ENCODE results near the gene GLIS1. TPM values are rescaled to one million over a fixed set of nuclear protein-coding genes. Genes with fewer than 3 reads are reported as not detected.
A peak's percentile ranks its signal among the peaks of the same experiment; 100 is the strongest.

GLIS1 gene
- total RNA-seq, 1 experiment from 2014 or later = not detected

DNA sequence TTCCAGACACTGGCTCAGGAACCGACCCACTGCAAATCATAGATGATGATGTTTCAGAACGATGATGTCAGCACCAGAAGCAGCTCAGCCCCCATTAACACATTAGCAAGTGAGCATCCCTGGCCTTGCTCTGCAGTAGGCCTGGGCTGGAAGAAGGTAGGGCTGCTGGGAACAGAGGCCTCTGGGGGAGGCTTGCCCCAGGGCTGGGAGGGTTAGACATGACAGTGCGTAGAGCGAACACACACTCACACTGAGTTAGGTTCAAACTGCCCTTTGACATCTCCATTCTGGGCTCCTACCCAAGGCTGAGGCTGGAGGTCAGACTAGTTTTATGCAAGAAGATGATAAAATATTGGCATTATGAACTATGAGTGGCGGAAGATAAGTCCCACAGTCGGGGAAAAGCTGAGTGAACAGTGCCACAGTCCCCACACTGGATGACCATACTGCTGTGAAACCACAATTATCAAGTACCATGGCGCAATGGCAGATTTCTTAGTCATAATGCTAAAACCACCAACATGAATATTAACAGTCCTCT, 188.7 kb downstream of the GLIS1 start:
- DNase-seq (ENCODE audit: low spot score) = no peak

DNA sequence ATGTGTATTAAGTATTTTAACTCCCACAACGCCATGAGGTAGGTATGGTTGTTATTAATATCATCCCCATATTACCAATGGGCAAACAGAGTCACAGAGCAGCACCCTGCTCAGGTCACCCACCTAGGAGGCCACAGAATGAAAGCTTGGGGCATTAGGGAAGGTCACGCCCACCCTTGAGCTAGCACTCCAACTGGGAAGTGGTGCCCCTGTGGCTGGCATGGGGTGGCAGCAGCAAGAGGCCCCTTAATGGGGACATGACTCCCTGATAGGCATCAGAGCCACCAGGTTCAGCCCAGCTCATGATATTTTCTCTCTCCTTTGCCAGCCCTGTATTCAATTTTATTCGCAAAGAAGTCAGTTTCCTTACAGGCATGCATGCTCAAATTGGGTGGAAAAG, 189.2 kb downstream of the GLIS1 start:
- DNase-seq (ENCODE audit: low spot score) = no peak

DNA sequence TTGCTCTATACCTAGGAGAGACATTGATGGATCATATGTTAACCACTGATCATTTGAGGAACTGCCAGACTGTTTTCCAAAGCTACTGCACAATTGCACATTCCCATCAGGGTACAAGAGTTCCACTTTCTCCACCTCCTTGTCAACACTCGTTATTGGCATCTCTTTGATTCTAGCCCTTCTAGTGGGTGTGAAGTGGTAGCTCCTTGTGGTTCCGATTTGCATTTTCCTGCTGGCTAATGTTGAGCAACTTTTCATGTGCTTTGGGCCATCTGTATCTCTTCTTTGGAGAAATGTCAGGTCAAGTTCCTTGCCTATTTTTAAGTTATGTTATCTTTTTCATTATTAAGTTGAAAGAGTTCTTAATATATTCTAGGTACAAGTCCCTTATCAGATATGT, 189.7 kb downstream of the GLIS1 start:
- no peak for DNase-seq (ENCODE audit: low spot score)

- DNase-seq (ENCODE audit: low spot score) = no peak
These were observed 190.9 kb downstream of the GLIS1 start for GRCh38 chr1:53548031-53548491.

GRCh38 chr1:53547231-53547790, 191.7 kb downstream of the GLIS1 start:
- no peak for DNase-seq (ENCODE audit: low spot score)

DNA sequence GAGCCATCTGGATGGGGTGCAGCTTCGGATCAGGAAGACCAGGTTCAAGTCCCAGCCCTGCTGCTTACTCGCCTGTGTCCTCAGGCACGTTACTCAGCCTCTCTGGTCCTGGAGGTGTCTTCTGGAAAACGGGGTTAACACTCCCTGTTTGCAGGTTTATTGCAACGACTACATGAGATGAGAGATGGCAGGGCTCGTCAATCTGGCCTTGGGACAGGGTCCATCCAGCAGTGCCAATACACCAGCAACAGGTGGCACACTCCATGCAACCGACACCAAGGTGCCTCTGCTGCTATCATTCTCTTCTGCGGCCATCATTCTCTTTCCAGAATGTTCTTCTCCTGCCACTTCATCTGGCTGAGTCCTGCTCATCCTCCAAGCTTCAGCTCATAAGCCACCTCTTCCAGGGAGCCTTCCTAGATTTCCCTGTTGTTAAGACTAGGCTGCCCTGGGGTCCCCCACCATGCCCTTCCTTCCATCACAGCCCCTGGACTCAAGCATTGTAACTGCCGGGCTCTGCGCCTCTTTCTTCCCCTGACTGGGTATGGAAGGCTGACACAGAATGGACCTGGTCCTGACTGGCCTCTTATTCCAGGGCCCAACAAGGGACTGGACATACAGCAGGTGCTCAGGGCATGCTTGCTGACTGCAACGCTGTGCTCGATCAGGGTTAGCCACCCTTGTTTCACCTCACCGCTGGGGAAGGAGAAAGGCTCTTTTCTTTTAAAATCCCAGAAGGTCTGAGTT, 192.4 kb downstream of the GLIS1 start:
- no peak for DNase-seq (ENCODE audit: low spot score)

GRCh38 chr1:53545663-53546408, 193.1 kb downstream of the GLIS1 start:
- no peak for DNase-seq (ENCODE audit: low spot score)

- DNase-seq (ENCODE audit: low spot score) = no peak
These were observed 194.0 kb downstream of the GLIS1 start for GRCh38 chr1:53544728-53545515.

- no peak for DNase-seq (ENCODE audit: low spot score)
These were observed 194.9 kb downstream of the GLIS1 start for GRCh38 chr1:53543778-53544695.

DNA sequence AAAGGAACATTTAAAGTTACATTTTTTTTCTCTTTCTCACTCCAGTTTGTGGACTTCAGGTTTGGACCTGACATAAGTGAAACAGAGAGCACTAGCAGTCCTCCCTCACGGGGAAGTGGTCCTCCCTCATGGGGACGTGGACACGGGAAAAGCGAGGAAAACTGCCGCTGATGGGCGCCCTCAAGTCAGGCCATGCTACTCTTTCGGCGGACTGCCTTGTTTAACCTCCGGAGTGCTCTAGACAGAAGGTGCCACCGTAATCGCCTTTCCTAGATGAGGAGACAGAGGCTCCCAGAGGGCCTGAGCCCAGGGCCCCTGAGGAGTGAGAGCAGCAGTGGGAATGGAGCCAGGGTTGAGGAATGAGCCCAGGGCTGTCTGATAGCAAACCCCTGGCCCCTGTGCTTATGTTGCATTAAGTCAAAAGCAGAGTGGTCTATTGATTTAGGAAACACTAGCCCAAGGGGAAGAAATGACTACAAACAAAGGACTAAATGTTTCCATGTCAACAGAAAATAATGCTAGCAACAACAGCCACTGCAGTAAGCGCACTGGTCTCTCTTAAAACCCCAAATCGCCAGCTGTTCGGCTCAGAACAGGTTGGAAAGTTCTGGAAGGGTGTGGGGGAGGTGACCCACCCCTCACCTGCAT, 195.7 kb downstream of the GLIS1 start:
- DNase-seq (ENCODE audit: low spot score) = no peak

GRCh38 chr1:53542551-53542950, 196.4 kb downstream of the GLIS1 start:
- DNase-seq (ENCODE audit: low spot score) = no peak

DNA sequence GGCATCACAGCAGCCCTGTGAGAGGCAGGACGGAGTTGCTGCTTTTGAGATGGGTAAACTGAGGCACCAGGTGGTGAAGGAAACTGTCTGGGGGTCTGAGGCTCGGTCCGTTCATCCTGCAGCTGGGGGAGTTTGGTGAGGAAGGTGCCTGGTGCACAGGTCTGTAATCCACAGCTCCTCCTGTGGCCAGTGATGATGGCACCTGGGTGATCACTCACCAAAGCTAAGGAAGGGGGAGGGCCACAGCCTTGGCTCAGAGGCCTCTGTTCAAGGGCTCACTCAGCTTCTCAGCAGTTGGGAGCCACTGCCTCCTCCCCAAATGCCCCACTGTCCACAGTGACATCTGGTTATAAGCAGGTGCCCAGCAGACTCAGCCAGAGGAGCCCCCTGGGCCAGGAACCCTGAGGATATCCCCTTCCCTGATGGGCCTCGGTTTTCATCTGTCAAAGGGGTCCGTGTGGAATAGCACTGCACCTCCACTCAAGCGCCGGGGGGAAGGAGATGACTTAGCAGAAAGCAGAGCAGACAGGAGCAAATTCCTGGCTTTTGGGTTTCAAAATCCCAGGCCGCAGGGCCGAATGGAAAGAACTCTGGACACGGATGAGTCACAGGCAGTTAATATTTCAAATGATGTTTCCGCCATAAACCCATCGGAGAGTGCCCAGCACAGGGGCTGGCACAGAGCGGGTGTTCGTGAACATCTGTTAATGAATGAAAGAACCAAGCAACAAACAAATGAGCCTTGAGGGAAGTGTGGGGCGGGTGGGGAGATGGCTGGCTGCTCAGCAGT, 197.0 kb downstream of the GLIS1 start:
- DNase-seq (ENCODE audit: low spot score) = peak; percentile 55

- DNase-seq (ENCODE audit: low spot score) = no peak
These were observed 197.7 kb downstream of the GLIS1 start for GRCh38 chr1:53541263-53541625.

GRCh38 chr1:53540604-53541262, 198.2 kb downstream of the GLIS1 start:
- DNase-seq (ENCODE audit: low spot score) = no peak

DNA sequence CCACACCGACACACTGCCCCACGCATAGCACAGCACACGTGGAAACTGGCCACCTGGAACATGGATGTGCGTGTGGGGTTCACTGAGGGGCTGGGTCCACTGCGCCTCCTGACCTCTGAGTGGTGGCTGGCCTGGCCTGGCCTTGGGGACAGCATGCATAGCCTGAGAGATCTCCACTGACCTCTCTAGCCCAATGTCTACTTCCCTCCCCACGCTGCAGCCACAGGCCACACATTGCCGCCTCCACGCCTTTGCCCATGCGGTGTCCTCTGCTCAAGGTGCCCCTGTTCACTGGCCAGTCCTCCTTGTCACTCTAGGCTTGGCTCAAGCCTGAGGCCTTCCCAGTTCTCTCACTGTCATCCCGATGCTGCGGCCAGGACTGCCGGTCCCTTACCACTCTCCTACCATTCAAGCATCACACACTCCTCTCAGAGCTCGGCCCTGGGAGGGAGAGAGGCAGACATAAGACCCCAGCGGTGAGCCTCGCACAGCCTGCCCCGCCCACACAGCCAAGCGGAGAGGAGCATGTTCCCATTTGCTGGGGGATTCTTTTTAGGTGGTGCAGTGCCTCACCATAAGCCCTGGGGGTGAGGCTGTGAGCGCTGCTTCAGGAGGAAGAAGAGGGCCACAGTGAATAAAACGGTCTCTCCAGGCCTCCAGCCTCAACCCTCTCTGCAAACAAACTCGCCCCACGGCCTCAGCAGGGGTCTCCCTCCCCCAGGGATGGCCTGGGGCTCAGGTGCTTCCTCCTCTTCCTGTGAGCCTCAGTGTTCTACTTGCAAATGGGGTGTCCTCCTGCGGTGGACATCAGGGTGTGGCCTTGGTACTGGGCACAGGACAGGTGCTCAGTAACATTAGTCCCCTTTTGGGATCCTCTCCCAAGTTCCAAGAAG, 199.0 kb downstream of the GLIS1 start:
- no peak for DNase-seq (ENCODE audit: low spot score)

DNA sequence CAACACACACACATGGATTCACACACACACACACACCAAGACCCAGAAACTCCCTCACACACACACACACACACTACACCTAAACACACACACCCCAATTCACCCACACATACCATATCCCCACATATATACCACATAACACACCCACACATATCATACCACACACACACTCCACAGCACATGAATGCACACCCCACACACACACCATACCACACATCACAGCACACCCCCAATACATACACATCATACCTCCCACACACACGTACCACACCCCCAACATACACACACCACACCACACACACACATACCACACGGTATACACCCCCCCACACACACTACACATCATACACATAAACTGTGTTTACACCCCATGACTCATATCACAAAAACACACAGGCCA, 199.7 kb downstream of the GLIS1 start:
- DNase-seq (ENCODE audit: low spot score) = no peak

DNA sequence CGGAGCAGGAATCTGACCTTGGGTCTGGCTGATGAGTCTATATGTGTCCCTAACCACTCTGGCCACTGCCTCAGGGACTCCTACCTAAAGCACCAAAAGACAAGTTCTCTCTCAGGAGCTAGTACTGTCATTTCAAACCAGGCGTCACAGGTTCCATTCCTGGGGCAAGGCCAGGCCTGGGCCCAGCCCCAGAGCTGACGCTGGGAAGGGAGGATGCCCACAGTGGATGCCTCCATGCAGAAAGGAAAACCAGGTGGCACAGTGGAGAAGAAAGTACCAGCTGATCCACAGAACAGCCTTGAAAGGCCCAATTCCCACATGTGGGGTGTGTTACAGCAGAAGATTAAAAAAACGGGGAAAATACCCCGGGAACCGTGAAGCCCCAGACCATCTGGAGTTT, 202.4 kb downstream of the GLIS1 start:
- no peak for DNase-seq (ENCODE audit: low spot score)

GRCh38 chr1:53535846-53536245, 203.1 kb downstream of the GLIS1 start:
- DNase-seq (ENCODE audit: low spot score) = no peak

All from HT-29 (cell line).